CD14-positive monocyte (primary cell): ENCODE measurements around the gene NKD2. TPM values are rescaled to one million over a fixed set of nuclear protein-coding genes. Genes with fewer than 3 reads are reported as not detected.

Experiments used
- DNase-seq, 3 donors: peaks; one replicate each; pipeline ENCODE4 v3.0.0-alpha.2; 2011 to 2022
- H2AFZ ChIP-seq: 2 replicates; pipeline ENCODE4 v1.6.0; 2012; ENCODE audit warnings: mild to moderate bottlenecking, low read depth, low read length, inconsistent platforms; ENCODE audit not compliant: insufficient read depth, poor library complexity, severe bottlenecking
- H3K27ac ChIP-seq, 2 donors: 1 replicate in 1 of 2; 2 replicates in 1 of 2; pipeline ENCODE4 v1.5.1; 2012 to 2013; ENCODE audit warnings: low read length in 2 of 2, control low read depth in 1 of 2, inconsistent platforms in 1 of 2, low read depth in 1 of 2, mild to moderate bottlenecking in 1 of 2
- H3K27me3 ChIP-seq, 2 donors: one replicate each; pipeline versions ENCODE4 v1.6.0 to v1.6.1; 2011 to 2013; ENCODE audit warnings: low read length in 2 of 2; ENCODE audit not compliant: control insufficient read depth in 2 of 2, insufficient read depth in 2 of 2
- H3K36me3 ChIP-seq, 2 donors: replicated peaks in 1 of 2; 1 replicate in 1 of 2; 2 replicates in 1 of 2; pipeline versions ENCODE4 v1.5.1 to v1.6.1; 2012 to 2013; ENCODE audit warnings: low read length in 2 of 2, control low read depth in 1 of 2, inconsistent platforms in 1 of 2, mild to moderate bottlenecking in 1 of 2; ENCODE audit not compliant: insufficient read depth in 2 of 2, control insufficient read depth in 1 of 2
- H3K4me1 ChIP-seq, 2 donors: 1 replicate in 1 of 2; 2 replicates in 1 of 2; pipeline versions ENCODE4 v1.5.1 to v1.6.1; 2012 to 2013; ENCODE audit warnings: low read length in 2 of 2, control low read depth in 1 of 2, inconsistent platforms in 1 of 2, mild to moderate bottlenecking in 1 of 2, moderate library complexity in 1 of 2; ENCODE audit not compliant: insufficient read depth in 2 of 2, control insufficient read depth in 1 of 2
- H3K4me2 ChIP-seq: replicated peaks from 2 replicates; pipeline ENCODE3; 2012; ENCODE audit warnings: low read length, moderate library complexity, mild to moderate bottlenecking; ENCODE audit not compliant: poor library complexity, severe bottlenecking; ENCODE audit errors: extremely low read depth
- H3K4me3 ChIP-seq, 3 experiments: fragments of 200-600 bp in 1 of 3; sonication (generic) in 1 of 3; replicated peaks in 1 of 3; 1 replicate in 2 of 3; 2 replicates in 1 of 3; pipeline ENCODE4 v1.5.1; 2011 to 2013; ENCODE audit warnings: low read length in 3 of 3, mild to moderate bottlenecking in 3 of 3, control low read depth in 2 of 3, low read depth in 2 of 3, inconsistent platforms in 1 of 3, moderate library complexity in 1 of 3
- H3K79me2 ChIP-seq: 2 replicates; pipeline ENCODE4 v1.6.0; 2012; ENCODE audit warnings: mild to moderate bottlenecking, control low read depth, inconsistent platforms, low read length, moderate library complexity; ENCODE audit not compliant: insufficient read depth
- H3K9ac ChIP-seq: 2 replicates; pipeline ENCODE4 v1.6.0; 2017; ENCODE audit warnings: low read length, mild to moderate bottlenecking; ENCODE audit not compliant: insufficient read depth, poor library complexity, severe bottlenecking
- H3K9me3 ChIP-seq, 2 donors: replicated peaks in 1 of 2; 1 replicate in 1 of 2; 2 replicates in 1 of 2; pipeline versions ENCODE4 v1.5.1 to v1.6.1; 2012 to 2013; ENCODE audit warnings: low read length in 2 of 2, control low read depth in 1 of 2; ENCODE audit not compliant: control insufficient read depth in 1 of 2, insufficient read depth in 1 of 2
- H4K20me1 ChIP-seq: 2 replicates; pipeline ENCODE4 v1.6.0; 2012; ENCODE audit warnings: mild to moderate bottlenecking, low read length, control low read depth, moderate library complexity; ENCODE audit not compliant: insufficient read depth
- H3K27ac Mint-ChIP-seq, 7 donors: one replicate each; pipeline ENCODE4 v1.8.0; 2020; ENCODE audit warnings: mild to moderate bottlenecking in 7 of 7, mixed read lengths in 7 of 7, moderate library complexity in 6 of 7, inconsistent platforms in 2 of 7
- H3K27me3 Mint-ChIP-seq, 3 donors: one replicate each; pipeline ENCODE4 v1.8.0; 2021 to 2022; ENCODE audit warnings: low read depth in 3 of 3, mild to moderate bottlenecking in 3 of 3, mixed read lengths in 3 of 3, moderate library complexity in 3 of 3, inconsistent platforms in 1 of 3
- H3K36me3 Mint-ChIP-seq, 2 donors: one replicate each; pipeline ENCODE4 v1.8.0; 2020; ENCODE audit warnings: mixed read lengths in 2 of 2, inconsistent platforms in 1 of 2, mild to moderate bottlenecking in 1 of 2
- H3K4me1 Mint-ChIP-seq: one replicate; pipeline ENCODE4 v1.8.0; 2020; ENCODE audit warnings: mild to moderate bottlenecking, mixed read lengths
- H3K4me3 Mint-ChIP-seq, 2 donors: one replicate each; pipeline ENCODE4 v1.8.0; 2020; ENCODE audit warnings: mild to moderate bottlenecking in 2 of 2, mixed read lengths in 2 of 2, moderate library complexity in 1 of 2
- H3K9me3 Mint-ChIP-seq, 7 donors: one replicate each; pipeline ENCODE4 v1.8.0; 2020 to 2022; ENCODE audit warnings: mixed read lengths in 7 of 7, mild to moderate bottlenecking in 6 of 7, moderate library complexity in 6 of 7, inconsistent platforms in 2 of 7
- CTCF ChIP-seq: fragments of 200-600 bp; IDR thresholded peaks from one replicate; pipeline ENCODE4 v1.8.0; 2022; ENCODE audit warnings: antibody characterized with exemption, mild to moderate bottlenecking
- WGBS: methylation state at CpG from one replicate; pipeline ENCODE4 v1.1.5; 2013; ENCODE audit warnings: missing lambda C conversion rate; ENCODE audit not compliant: insufficient coverage; 5-methylcytosine and 5-hydroxymethylcytosine counted together
- intact Hi-C, 2 donors: fragments of 100-400 bp; cut with micrococcal nuclease; formaldehyde crosslinking; loops; one replicate each; pipeline versions ENCODE4 v1.15.0 to v1.15.1; 2023
- polyA plus RNA-seq, 3 donors: library from polyadenylated mRNA; depleted of rRNA in 1 of 3; unstranded in 2 of 3; stranded (reverse) in 1 of 3; fragments of 300-500 nt in 2 of 3; fragments of >200 nt in 1 of 3; fragmentation: Illumina TruSeq in 2 of 3; gene quantifications; 1 replicate in 2 of 3; 2 replicates in 1 of 3; pipeline ENCODE4 v1.2.3, GENCODE V29; 2012 to 2021

The NKD2 gene
- polyA plus RNA-seq, 3 donors: not detected

- Mint-ChIP-seq H3K4me3 (no peak overlapping the region), H3K27me3 (peaks cover 15 to 27% (median 16%) of the 10 kb centered on the region in 3 donors), H3K36me3 (no peaks in the 10 kb centered on the region), H3K27ac (no peak overlapping the region), H3K4me1 (peaks cover 3% of the 10 kb centered on the region), H3K9me3 (peaks cover 0 to 2% (median 0%) of the 10 kb centered on the region in 7 donors)
- Histone ChIP-seq H4K20me1 (no peaks in the 10 kb centered on the region), H3K4me1 (no peaks in the 10 kb centered on the region), H3K27me3 (peaks cover 0 to 9% of the 10 kb centered on the region in 2 donors), H3K79me2 (no peaks in the 10 kb centered on the region), H3K9me3 (no peaks in the 10 kb centered on the region), H3K4me3 (no peak overlapping the region), H3K27ac (no peak overlapping the region), H3K4me2 (no peak overlapping the region), H2AFZ (no peak overlapping the region), H3K36me3 (no peaks in the 10 kb centered on the region), H3K9ac (no peak overlapping the region)
- 80% methylated on average over 25 of the region's 47 CpGs for WGBS
- no peak for DNase-seq
- intact Hi-C loops: no loop called here
- TF ChIP-seq CTCF: no peak
Measured at GRCh38 chr5:959581-960531, 48.7 kb upstream of the NKD2 start.

GRCh38 chr5:960551-960950 is 48.1 kb upstream of the NKD2 start:
- intact Hi-C loops: no loop called here
- DNase-seq: no peak
- H3K27ac Mint-ChIP-seq: no peak overlapping the region
- TF ChIP-seq CTCF: no peak
- no peaks in the 10 kb centered on the region for H3K36me3 ChIP-seq
- H3K79me2 ChIP-seq: no peaks in the 10 kb centered on the region
- no peaks in the 10 kb centered on the region for H3K4me1 ChIP-seq
- H2AFZ ChIP-seq: no peak overlapping the region
- no peaks in the 10 kb centered on the region for H3K9me3 ChIP-seq
- no peak overlapping the region for H3K27ac ChIP-seq
- H3K4me1 Mint-ChIP-seq: peaks cover 3% of the 10 kb centered on the region
- no peaks in the 10 kb centered on the region for H3K36me3 Mint-ChIP-seq
- peaks cover 12 to 21% (median 14%) of the 10 kb centered on the region in 3 donors for H3K27me3 Mint-ChIP-seq
- H3K4me2 ChIP-seq: no peak overlapping the region
- no peak overlapping the region for H3K4me3 Mint-ChIP-seq
- H3K9ac ChIP-seq: no peak overlapping the region
- peaks cover 0 to 2% (median 0%) of the 10 kb centered on the region in 7 donors for H3K9me3 Mint-ChIP-seq
- H3K4me3 ChIP-seq: no peak overlapping the region
- H4K20me1 ChIP-seq: no peaks in the 10 kb centered on the region
- peaks cover 0 to 9% of the 10 kb centered on the region in 2 donors for H3K27me3 ChIP-seq
- WGBS: 73% methylated on average over 3 of the region's 7 CpGs
